MCF 10A (cell line): Measurements from ENCODE around the gene CDK2AP2. TPM values are rescaled to one million over a fixed set of nuclear protein-coding genes. Genes with fewer than 3 reads are reported as not detected.

Experiments used
- BruUV-seq: library from RNA; stranded (reverse); fragments of 400-500 nt; replicated peaks from 2 replicates; lab custom pipeline; 2021; lab: Mats Ljungman, UMichigan
- CTCF ChIA-PET: fragments of 300-600 bp; sonication (Branson Sonifier 250); formaldehyde crosslinking; extraction: SDS; loops from one replicate; lab custom pipeline; 2021; ENCODE audit warnings: antibody characterized with exemption, inconsistent platforms; lab: Yijun Ruan, JAX
- POLR2A ChIA-PET: fragments of 300-600, 350-650 bp; sonication (Branson Sonifier 250); formaldehyde crosslinking; extraction: SDS; loops from one replicate; lab custom pipeline; 2020; ENCODE audit warnings: antibody characterized with exemption, inconsistent platforms; lab: Yijun Ruan, JAX
- DNase-seq: peaks from one replicate; pipeline ENCODE4 v3.0.0-alpha.2; 2018; ENCODE audit not compliant: unreplicated experiment
- H3K27ac Mint-ChIP-seq: one replicate; pipeline ENCODE4 v1.8.0; 2022; ENCODE audit warnings: mild to moderate bottlenecking, low read depth, mixed read lengths; ENCODE audit not compliant: unreplicated experiment
- H3K27me3 Mint-ChIP-seq: one replicate; pipeline ENCODE4 v1.8.0; 2022; ENCODE audit warnings: mixed read lengths; ENCODE audit not compliant: insufficient read depth, unreplicated experiment
- H3K36me3 Mint-ChIP-seq: one replicate; pipeline ENCODE4 v1.8.0; 2022; ENCODE audit warnings: mild to moderate bottlenecking, moderate library complexity, mixed read lengths; ENCODE audit not compliant: insufficient read depth, unreplicated experiment
- H3K4me1 Mint-ChIP-seq: one replicate; pipeline ENCODE4 v1.8.0; 2022; ENCODE audit warnings: mixed read lengths; ENCODE audit not compliant: insufficient read depth, unreplicated experiment
- H3K4me3 Mint-ChIP-seq: one replicate; pipeline ENCODE4 v1.8.0; 2022; ENCODE audit warnings: mild to moderate bottlenecking, moderate library complexity, mixed read lengths; ENCODE audit not compliant: unreplicated experiment
- H3K9me3 Mint-ChIP-seq: one replicate; pipeline ENCODE4 v1.8.0; 2022; ENCODE audit warnings: mixed read lengths; ENCODE audit not compliant: unreplicated experiment
- intact Hi-C: fragments of 100-400 bp; cut with micrococcal nuclease; formaldehyde crosslinking; loops from 2 replicates; pipeline ENCODE4 v1.14.1; 2022
- total RNA-seq: library from RNA; stranded (reverse); gene quantifications from 2 replicates; pipeline ENCODE4 v1.2.3, GENCODE V29; 2022
- TF ChIP-seq, protein P1 (sequence below): fragments of 200-600 bp; IDR thresholded peaks from one replicate; pipeline ENCODE4 v1.8.0; 2022; ENCODE audit warnings: antibody characterized with exemption, mild to moderate bottlenecking; ENCODE audit not compliant: unreplicated experiment

Gene CDK2AP2
- total RNA-seq, 1 experiment from 2014 or later = 93.7 TPM

DNA sequence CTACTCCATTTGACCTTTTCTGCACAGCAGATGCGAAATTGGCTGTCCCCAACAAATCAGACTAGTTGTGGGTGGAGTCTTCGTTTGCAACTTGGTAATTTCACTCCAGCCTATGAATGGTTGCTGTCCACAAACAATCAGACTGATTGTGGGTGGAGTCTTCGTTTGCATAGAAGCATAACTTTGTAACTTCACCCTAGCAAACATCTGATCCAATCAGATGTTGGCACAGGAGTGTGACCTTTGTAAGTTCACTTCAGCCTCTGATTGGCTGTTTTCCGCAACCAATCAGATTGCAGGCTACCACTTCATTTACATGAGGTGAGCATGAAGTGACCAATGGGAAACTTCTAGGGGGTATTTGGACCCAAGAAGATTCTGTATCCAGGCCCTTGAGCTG, 31.6 kb upstream of the CDK2AP2 start:
- TF ChIP-seq, protein P1, sequence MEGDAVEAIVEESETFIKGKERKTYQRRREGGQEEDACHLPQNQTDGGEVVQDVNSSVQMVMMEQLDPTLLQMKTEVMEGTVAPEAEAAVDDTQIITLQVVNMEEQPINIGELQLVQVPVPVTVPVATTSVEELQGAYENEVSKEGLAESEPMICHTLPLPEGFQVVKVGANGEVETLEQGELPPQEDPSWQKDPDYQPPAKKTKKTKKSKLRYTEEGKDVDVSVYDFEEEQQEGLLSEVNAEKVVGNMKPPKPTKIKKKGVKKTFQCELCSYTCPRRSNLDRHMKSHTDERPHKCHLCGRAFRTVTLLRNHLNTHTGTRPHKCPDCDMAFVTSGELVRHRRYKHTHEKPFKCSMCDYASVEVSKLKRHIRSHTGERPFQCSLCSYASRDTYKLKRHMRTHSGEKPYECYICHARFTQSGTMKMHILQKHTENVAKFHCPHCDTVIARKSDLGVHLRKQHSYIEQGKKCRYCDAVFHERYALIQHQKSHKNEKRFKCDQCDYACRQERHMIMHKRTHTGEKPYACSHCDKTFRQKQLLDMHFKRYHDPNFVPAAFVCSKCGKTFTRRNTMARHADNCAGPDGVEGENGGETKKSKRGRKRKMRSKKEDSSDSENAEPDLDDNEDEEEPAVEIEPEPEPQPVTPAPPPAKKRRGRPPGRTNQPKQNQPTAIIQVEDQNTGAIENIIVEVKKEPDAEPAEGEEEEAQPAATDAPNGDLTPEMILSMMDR = no peak
- Mint-ChIP-seq H3K4me1 (no peaks in the 10 kb centered on the region), H3K9me3 (peaks cover 2% of the 10 kb centered on the region), H3K27me3 (no peaks in the 10 kb centered on the region), H3K36me3 (no peaks in the 10 kb centered on the region), H3K4me3 (no peak overlapping the region), H3K27ac (no peak overlapping the region)
- BruUV-seq = no TSS peak
- ChIA-PET POLR2A (no interaction called here), CTCF (interaction anchor here (0.8 kb wide), 1 partner anchor 138 kb away, joined by 4 read pairs; no protein-coding TSS in a partner anchor)
- intact Hi-C loops = no loop called here
- no peak for DNase-seq

DNA sequence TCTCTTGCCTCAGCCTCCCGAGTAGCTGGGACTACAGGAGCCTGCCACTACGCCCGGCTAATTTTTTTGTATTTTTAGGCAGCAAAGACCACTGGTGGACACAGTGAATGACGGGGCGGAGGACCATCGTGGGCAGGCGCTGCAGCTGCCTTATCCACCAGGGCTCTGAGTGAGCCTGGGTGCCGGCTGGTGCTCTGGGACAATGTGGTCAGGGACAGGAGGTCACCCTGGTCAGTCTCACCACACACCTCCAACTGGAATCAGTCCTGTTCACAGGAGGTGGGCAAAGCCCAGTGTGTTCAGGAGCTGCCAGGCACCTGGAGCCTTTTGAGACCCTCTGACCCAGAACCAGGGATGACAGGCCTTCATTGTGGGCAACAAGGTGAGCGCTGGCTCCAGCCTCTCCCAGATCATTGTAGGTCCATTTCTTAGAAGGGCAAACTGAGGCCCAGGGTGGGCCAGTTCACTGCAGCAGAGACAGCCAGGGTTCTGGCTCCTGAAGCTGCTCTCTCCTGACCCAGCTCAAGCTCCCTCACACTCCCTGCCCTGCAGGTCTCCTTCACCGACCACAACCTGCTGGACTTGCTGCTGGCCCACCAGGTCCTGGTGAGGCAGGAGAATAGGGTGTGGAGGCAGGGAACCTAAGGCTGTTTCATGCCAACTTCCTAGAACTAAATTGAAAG, 31.0 kb upstream of the CDK2AP2 start:
- no peaks in the 10 kb centered on the region for H3K4me1 Mint-ChIP-seq
- ChIA-PET POLR2A (no interaction called here), CTCF (interaction anchor here (0.6 to 0.7 kb wide), 2 partner anchors 45 to 46 kb away, joined by 3 read pairs; no protein-coding TSS in a partner anchor)
- no peak for DNase-seq
- peaks cover 8% of the 10 kb centered on the region for H3K9me3 Mint-ChIP-seq
- no peak overlapping the region for H3K4me3 Mint-ChIP-seq
- no TSS peak for BruUV-seq
- H3K27me3 Mint-ChIP-seq = no peaks in the 10 kb centered on the region
- TF ChIP-seq, protein P1 = no peak
- intact Hi-C loops = no loop called here
- no peaks in the 10 kb centered on the region for H3K36me3 Mint-ChIP-seq
- no peak overlapping the region for H3K27ac Mint-ChIP-seq

DNA sequence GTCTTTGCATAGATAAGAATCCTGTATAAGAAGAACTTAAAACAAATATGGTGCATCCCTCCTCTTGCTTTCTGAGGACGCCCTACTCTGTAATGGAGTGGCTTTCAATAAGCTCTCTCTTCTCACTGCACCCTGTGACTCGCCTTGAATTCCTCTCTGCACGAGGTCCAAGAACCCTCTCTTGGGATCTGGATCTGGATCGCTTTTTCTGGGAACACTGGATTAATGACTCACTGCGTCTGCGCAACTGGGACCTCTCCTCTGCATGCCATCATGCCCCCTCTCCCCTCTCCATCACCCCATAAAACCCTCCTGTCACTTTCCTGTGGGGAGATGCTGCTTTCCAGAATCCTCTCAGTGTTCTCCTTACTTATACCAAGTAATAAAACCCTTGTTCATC, 30.3 kb upstream of the CDK2AP2 start:
- intact Hi-C loops = no loop called here
- Mint-ChIP-seq H3K4me1 (no peaks in the 10 kb centered on the region), H3K4me3 (no peak overlapping the region), H3K36me3 (no peaks in the 10 kb centered on the region), H3K9me3 (peaks cover 13% of the 10 kb centered on the region), H3K27me3 (no peaks in the 10 kb centered on the region), H3K27ac (no peak overlapping the region)
- DNase-seq = no peak
- TF ChIP-seq, protein P1 = no peak
- BruUV-seq = no TSS peak
- ChIA-PET POLR2A (no interaction called here), CTCF (interaction anchor here (0.7 kb wide), 1 partner anchor 47 kb away, joined by 3 read pairs; no protein-coding TSS in a partner anchor)

DNA sequence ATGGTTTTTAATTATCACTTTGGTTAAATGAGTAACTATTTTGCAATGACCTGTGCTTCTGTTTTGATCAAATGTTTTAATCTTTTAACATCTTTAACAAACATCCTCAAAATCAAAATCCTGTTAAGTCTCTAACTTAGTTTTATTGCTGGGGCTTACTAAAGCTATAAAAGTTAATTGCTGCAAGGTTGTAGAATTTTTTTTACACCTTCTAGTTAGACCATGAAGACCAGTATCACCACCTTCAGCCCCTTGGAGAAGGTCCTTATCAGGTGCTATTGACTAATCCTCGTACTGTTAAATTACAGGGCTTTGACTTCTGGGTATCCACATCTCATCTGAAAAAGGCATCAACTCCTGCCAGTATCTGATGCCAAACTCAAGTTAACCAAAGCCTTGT, 27.6 kb upstream of the CDK2AP2 start:
- CTCF ChIA-PET = no interaction called here
- intact Hi-C loops = no loop called here
- POLR2A ChIA-PET = no interaction called here

More for the DNA sequence above, 27.6 kb upstream of the CDK2AP2 start:
- no peak for DNase-seq
- no peak overlapping the region for H3K4me3 Mint-ChIP-seq
- no peaks in the 10 kb centered on the region for H3K27me3 Mint-ChIP-seq
- H3K4me1 Mint-ChIP-seq = no peaks in the 10 kb centered on the region
- H3K36me3 Mint-ChIP-seq = no peaks in the 10 kb centered on the region
- BruUV-seq = no TSS peak
- no peak overlapping the region for H3K27ac Mint-ChIP-seq
- H3K9me3 Mint-ChIP-seq = peaks cover 13% of the 10 kb centered on the region
- TF ChIP-seq, protein P1 = no peak
